HEK293 (cell line): ENCODE measurements around the gene IGSF11.

ENCODE experiments used
- CTCF ChIA-PET: fragments of 350-600 bp; formaldehyde crosslinking; extraction: SDS; loops from one replicate; lab custom pipeline; 2021; ENCODE audit warnings: antibody characterized with exemption; lab: Yijun Ruan, JAX
- POLR2A ChIA-PET: fragments of 300-600 bp; formaldehyde crosslinking; extraction: SDS; loops from one replicate; lab custom pipeline; 2020; ENCODE audit warnings: antibody characterized with exemption, inconsistent platforms; lab: Yijun Ruan, JAX
- H3K27ac ChIP-seq: fragments of 200-500 bp; sonication (Bioruptor generic); 2 replicates; pipeline ENCODE4 v1.5.1; 2014; ENCODE audit warnings: low read depth, low read length, control low read depth, inconsistent platforms; ENCODE audit errors: extremely low read depth
- H3K36me3 ChIP-seq, 2 experiments: fragments of 200-500 bp in 1 of 2; sonication (Bioruptor generic) in 1 of 2; 1 replicate in 1 of 2; 2 replicates in 1 of 2; pipeline ENCODE4 v1.5.1; 2014 to 2017; ENCODE audit warnings: inconsistent platforms in 2 of 2, low read length in 2 of 2; ENCODE audit not compliant: control insufficient read depth in 2 of 2, insufficient read depth in 1 of 2
- H3K4me1 ChIP-seq: fragments of 200-500 bp; sonication (Bioruptor generic); 2 replicates; pipeline ENCODE4 v1.5.1; 2014; ENCODE audit warnings: mild to moderate bottlenecking, low read length, inconsistent platforms; ENCODE audit not compliant: control insufficient read depth, insufficient read depth
- H3K4me3 ChIP-seq: 2 replicates; pipeline ENCODE4 v1.5.1; 2011; ENCODE audit warnings: low read depth, mild to moderate bottlenecking, control low read depth, low read length, moderate library complexity
- H3K9me3 ChIP-seq: fragments of 200-500 bp; sonication (Bioruptor generic); 2 replicates; pipeline ENCODE4 v1.5.1; 2014; ENCODE audit warnings: low read depth, low read length, inconsistent platforms; ENCODE audit not compliant: control insufficient read depth, insufficient read depth
- MYNN ChIP-seq: fragments of 450-650 bp; formaldehyde crosslinking; IDR thresholded peaks from 2 replicates; pipeline ENCODE4 v1.5.1; 2016; ENCODE audit warnings: missing biosample characterization, missing genetic modification characterization, borderline replicate concordance
- SP3 ChIP-seq: fragments of 450-650 bp; formaldehyde crosslinking; IDR thresholded peaks from 2 replicates; pipeline ENCODE4 v1.5.1; 2016; ENCODE audit warnings: missing biosample characterization, missing genetic modification characterization
- TCF7L2 ChIP-seq: IDR thresholded peaks from 2 replicates; pipeline ENCODE4 v1.6.1; 2011; ENCODE audit warnings: low read depth, mild to moderate bottlenecking, inconsistent platforms, low read length, moderate library complexity, borderline replicate concordance
- ZBTB17 ChIP-seq: fragments of 450-650 bp; formaldehyde crosslinking; IDR thresholded peaks from 2 replicates; pipeline ENCODE4 v1.5.1; 2016; ENCODE audit warnings: missing biosample characterization, missing genetic modification characterization
- ZFP37 ChIP-seq: fragments of 450-650 bp; formaldehyde crosslinking; IDR thresholded peaks from 2 replicates; pipeline ENCODE4 v1.5.1; 2016; ENCODE audit warnings: missing biosample characterization, missing genetic modification characterization
- ZIC2 ChIP-seq: fragments of 450-650 bp; formaldehyde crosslinking; IDR thresholded peaks from 2 replicates; pipeline ENCODE4 v1.5.1; 2016; ENCODE audit warnings: missing biosample characterization, missing genetic modification characterization
- ZNF140 ChIP-seq: fragments of 450-650 bp; formaldehyde crosslinking; IDR thresholded peaks from 2 replicates; pipeline ENCODE4 v1.5.1; 2016; ENCODE audit warnings: missing biosample characterization, missing genetic modification characterization
- ZNF19 ChIP-seq: fragments of 450-650 bp; formaldehyde crosslinking; IDR thresholded peaks from 2 replicates; pipeline ENCODE4; 2016; ENCODE audit warnings: missing biosample characterization, missing genetic modification characterization, low read depth
- ZNF274 ChIP-seq, 2 experiments: fragments of 200-500 bp in 1 of 2; fragments of 450-650 bp in 1 of 2; sonication (Bioruptor generic) in 1 of 2; formaldehyde crosslinking in 1 of 2; IDR thresholded peaks; 2 replicates each; pipeline versions ENCODE4 v1.5.1 to v1.6.1; 2014 to 2016; ENCODE audit warnings: borderline replicate concordance in 1 of 2, inconsistent platforms in 1 of 2, low read length in 1 of 2, missing biosample characterization in 1 of 2, missing genetic modification characterization in 1 of 2
- ZNF335 ChIP-seq: fragments of 450-650 bp; formaldehyde crosslinking; conservative IDR thresholded peaks from 2 replicates; pipeline ENCODE4 v1.5.1; 2016; ENCODE audit warnings: missing biosample characterization, missing genetic modification characterization
- ZNF354C ChIP-seq: fragments of 450-650 bp; formaldehyde crosslinking; IDR thresholded peaks from 2 replicates; pipeline ENCODE4 v1.5.1; 2016; ENCODE audit warnings: missing biosample characterization, missing genetic modification characterization, low read depth, borderline replicate concordance
- ZNF558 ChIP-seq: fragments of 450-650 bp; formaldehyde crosslinking; IDR thresholded peaks from 2 replicates; pipeline ENCODE4 v1.5.1; 2016; ENCODE audit warnings: missing biosample characterization, missing genetic modification characterization
- ZNF560 ChIP-seq: fragments of 450-650 bp; formaldehyde crosslinking; IDR thresholded peaks from 2 replicates; pipeline ENCODE4 v1.5.1; 2017; ENCODE audit warnings: missing biosample characterization, missing genetic modification characterization, borderline replicate concordance
- ZNF600 ChIP-seq: fragments of 450-650 bp; formaldehyde crosslinking; IDR thresholded peaks from 2 replicates; pipeline ENCODE4 v1.5.1; 2016; ENCODE audit warnings: missing biosample characterization, missing genetic modification characterization
- ZNF624 ChIP-seq: fragments of 450-650 bp; formaldehyde crosslinking; IDR thresholded peaks from 2 replicates; pipeline ENCODE4 v1.5.1; 2017; ENCODE audit warnings: missing biosample characterization, missing genetic modification characterization
- ZNF626 ChIP-seq: fragments of 450-650 bp; sonication (Bioruptor Pico); formaldehyde crosslinking; IDR thresholded peaks from 2 replicates; pipeline ENCODE4 v1.5.1; 2018; ENCODE audit warnings: missing biosample characterization, missing genetic modification characterization, inconsistent platforms
- ZSCAN23 ChIP-seq: fragments of 450-650 bp; formaldehyde crosslinking; IDR thresholded peaks from 2 replicates; pipeline ENCODE4 v1.5.1; 2016; ENCODE audit warnings: missing biosample characterization, missing genetic modification characterization
- TF ChIP-seq, protein P1 (sequence below): fragments of 450-650 bp; formaldehyde crosslinking; IDR thresholded peaks from 2 replicates; pipeline ENCODE4 v1.5.1; 2016; ENCODE audit warnings: missing biosample characterization, missing genetic modification characterization
- TF ChIP-seq, protein P2 (sequence below): fragments of 450-650 bp; formaldehyde crosslinking; IDR thresholded peaks from 2 replicates; pipeline ENCODE4 v1.5.1; 2017; ENCODE audit warnings: missing biosample characterization, missing genetic modification characterization
- TF ChIP-seq, protein P3 (sequence below): fragments of 450-650 bp; formaldehyde crosslinking; IDR thresholded peaks from 2 replicates; pipeline ENCODE4 v1.5.1; 2016; ENCODE audit warnings: missing biosample characterization, missing genetic modification characterization
- TF ChIP-seq, protein P4 (sequence below): fragments of 450-650 bp; formaldehyde crosslinking; IDR thresholded peaks from 2 replicates; pipeline ENCODE4 v1.5.1; 2016; ENCODE audit warnings: missing biosample characterization, missing genetic modification characterization
- TF ChIP-seq, protein P5 (sequence below): fragments of 450-650 bp; formaldehyde crosslinking; IDR thresholded peaks from 2 replicates; pipeline ENCODE4 v1.5.1; 2017; ENCODE audit warnings: missing biosample characterization, missing genetic modification characterization
- TF ChIP-seq, protein P6 (sequence below): fragments of 450-650 bp; formaldehyde crosslinking; IDR thresholded peaks from 2 replicates; pipeline ENCODE4 v1.5.1; 2016; ENCODE audit warnings: missing biosample characterization, missing genetic modification characterization

Gene IGSF11

DNA sequence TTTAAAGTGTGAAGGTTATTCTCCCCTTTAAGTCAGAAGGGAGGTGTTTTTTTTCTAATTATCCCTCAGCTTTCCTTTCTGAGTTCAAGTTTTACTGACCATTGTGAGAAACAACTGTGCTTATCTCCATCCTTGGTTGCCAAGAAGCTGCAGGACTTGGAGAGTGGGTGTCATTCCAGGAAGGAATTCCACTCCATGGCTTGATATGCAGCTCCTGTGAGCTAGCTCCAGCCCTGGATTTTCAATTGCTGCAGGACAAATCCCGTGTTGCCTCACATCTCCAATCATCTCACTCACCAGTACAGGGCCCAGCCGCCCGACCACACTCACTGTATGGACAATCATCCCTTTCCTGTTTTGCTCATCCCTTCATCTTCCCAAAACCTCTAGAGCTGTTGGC, 122.5 kb downstream of the IGSF11 start (continued):
- TF ChIP-seq ZNF140 (no peak), ZSCAN23 (tag by site-specific recombination) (no peak), ZFP37 (tag by site-specific recombination) (no peak), ZBTB17 (tag by site-specific recombination) (no peak), ZNF624 (tag by site-specific recombination) (no peak)

DNA sequence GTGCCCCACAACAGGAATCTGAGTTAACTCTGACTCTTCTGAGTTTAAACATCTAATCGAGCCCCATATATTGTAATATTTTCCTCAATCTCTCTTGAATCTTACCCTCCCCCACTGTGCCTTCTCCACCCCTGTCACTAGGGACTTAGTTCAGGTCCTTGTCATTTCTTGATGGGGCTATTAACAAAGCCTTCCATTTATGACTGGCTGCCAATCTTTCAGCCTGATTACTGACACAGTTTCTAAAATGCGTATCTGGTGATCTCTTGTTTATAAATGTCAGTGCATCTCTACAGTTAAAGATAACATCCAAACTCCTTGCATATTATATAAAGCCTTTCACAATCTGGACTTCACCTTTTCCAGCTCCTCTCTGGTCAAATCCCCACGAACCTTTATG, 124.3 kb downstream of the IGSF11 start:
- Histone ChIP-seq H3K4me1 (no peaks in the 10 kb centered on the region), H3K27ac (no peak overlapping the region), H3K9me3 (no peaks in the 10 kb centered on the region), H3K36me3 (no peaks in the 10 kb centered on the region), H3K4me3 (no peak overlapping the region)
- CTCF ChIA-PET = no interaction called here
- POLR2A ChIA-PET = no interaction called here
- TF ChIP-seq, protein P1, sequence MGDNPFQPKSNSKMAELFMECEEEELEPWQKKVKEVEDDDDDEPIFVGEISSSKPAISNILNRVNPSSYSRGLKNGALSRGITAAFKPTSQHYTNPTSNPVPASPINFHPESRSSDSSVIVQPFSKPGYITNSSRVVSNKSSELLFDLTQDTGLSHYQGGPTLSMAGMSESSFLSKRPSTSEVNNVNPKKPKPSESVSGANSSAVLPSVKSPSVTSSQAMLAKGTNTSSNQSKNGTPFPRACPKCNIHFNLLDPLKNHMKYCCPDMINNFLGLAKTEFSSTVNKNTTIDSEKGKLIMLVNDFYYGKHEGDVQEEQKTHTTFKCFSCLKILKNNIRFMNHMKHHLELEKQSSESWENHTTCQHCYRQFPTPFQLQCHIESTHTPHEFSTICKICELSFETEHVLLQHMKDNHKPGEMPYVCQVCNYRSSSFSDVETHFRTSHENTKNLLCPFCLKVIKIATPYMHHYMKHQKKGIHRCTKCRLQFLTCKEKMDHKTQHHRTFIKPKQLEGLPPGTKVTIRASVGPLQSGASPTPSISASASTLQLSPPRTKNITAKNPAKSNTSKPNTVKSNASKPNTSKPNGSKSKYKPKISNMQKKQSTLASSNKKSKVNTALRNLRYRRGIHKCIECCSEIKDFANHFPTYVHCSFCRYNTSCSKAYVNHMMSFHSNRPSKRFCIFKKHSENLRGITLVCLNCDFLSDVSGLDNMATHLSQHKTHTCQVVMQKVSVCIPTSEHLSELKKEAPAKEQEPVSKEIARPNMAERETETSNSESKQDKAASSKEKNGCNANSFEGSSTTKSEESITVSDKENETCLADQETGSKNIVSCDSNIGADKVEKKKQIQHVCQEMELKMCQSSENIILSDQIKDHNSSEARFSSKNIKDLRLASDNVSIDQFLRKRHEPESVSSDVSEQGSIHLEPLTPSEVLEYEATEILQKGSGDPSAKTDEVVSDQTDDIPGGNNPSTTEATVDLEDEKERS = no peak
- no peak for TF ChIP-seq ZNF626 (tag by site-specific recombination)
- TF ChIP-seq ZNF558 (tag by site-specific recombination) = no peak
- no peak for TF ChIP-seq TCF7L2
- TF ChIP-seq ZNF19 (tag by site-specific recombination) = no peak
- TF ChIP-seq, protein P2, sequence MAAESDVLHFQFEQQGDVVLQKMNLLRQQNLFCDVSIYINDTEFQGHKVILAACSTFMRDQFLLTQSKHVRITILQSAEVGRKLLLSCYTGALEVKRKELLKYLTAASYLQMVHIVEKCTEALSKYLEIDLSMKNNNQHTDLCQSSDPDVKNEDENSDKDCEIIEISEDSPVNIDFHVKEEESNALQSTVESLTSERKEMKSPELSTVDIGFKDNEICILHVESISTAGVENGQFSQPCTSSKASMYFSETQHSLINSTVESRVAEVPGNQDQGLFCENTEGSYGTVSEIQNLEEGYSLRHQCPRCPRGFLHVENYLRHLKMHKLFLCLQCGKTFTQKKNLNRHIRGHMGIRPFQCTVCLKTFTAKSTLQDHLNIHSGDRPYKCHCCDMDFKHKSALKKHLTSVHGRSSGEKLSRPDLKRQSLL (tag by site-specific recombination) = no peak
- TF ChIP-seq, protein P3, sequence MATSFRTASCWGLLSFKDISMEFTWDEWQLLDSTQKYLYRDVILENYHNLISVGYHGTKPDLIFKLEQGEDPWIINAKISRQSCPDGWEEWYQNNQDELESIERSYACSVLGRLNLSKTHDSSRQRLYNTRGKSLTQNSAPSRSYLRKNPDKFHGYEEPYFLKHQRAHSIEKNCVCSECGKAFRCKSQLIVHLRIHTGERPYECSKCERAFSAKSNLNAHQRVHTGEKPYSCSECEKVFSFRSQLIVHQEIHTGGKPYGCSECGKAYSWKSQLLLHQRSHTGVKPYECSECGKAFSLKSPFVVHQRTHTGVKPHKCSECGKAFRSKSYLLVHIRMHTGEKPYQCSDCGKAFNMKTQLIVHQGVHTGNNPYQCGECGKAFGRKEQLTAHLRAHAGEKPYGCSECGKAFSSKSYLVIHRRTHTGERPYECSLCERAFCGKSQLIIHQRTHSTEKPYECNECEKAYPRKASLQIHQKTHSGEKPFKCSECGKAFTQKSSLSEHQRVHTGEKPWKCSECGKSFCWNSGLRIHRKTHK (tag by site-specific recombination) = no peak
- no peak for TF ChIP-seq ZIC2
- TF ChIP-seq, protein P4, sequence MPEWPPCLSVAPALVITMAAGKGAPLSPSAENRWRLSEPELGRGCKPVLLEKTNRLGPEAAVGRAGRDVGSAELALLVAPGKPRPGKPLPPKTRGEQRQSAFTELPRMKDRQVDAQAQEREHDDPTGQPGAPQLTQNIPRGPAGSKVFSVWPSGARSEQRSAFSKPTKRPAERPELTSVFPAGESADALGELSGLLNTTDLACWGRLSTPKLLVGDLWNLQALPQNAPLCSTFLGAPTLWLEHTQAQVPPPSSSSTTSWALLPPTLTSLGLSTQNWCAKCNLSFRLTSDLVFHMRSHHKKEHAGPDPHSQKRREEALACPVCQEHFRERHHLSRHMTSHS (tag by site-specific recombination) = no peak
- TF ChIP-seq SP3 (tag by site-specific recombination) = no peak
- TF ChIP-seq ZNF560 (tag by site-specific recombination) = no peak
- TF ChIP-seq, protein P5, sequence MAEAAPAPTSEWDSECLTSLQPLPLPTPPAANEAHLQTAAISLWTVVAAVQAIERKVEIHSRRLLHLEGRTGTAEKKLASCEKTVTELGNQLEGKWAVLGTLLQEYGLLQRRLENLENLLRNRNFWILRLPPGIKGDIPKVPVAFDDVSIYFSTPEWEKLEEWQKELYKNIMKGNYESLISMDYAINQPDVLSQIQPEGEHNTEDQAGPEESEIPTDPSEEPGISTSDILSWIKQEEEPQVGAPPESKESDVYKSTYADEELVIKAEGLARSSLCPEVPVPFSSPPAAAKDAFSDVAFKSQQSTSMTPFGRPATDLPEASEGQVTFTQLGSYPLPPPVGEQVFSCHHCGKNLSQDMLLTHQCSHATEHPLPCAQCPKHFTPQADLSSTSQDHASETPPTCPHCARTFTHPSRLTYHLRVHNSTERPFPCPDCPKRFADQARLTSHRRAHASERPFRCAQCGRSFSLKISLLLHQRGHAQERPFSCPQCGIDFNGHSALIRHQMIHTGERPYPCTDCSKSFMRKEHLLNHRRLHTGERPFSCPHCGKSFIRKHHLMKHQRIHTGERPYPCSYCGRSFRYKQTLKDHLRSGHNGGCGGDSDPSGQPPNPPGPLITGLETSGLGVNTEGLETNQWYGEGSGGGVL = no peak
- TF ChIP-seq, protein P6, sequence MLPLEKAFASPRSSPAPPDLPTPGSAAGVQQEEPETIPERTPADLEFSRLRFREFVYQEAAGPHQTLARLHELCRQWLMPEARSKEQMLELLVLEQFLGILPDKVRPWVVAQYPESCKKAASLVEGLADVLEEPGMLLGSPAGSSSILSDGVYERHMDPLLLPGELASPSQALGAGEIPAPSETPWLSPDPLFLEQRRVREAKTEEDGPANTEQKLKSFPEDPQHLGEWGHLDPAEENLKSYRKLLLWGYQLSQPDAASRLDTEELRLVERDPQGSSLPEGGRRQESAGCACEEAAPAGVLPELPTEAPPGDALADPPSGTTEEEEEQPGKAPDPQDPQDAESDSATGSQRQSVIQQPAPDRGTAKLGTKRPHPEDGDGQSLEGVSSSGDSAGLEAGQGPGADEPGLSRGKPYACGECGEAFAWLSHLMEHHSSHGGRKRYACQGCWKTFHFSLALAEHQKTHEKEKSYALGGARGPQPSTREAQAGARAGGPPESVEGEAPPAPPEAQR (tag by site-specific recombination) = no peak
- TF ChIP-seq ZNF600 (tag by site-specific recombination) = no peak
- no peak for TF ChIP-seq ZNF335
- no peak for TF ChIP-seq ZNF274 (IDR thresholded peaks at IDR 0.05; ENCODE audit: low read length)
- no peak for TF ChIP-seq ZNF274 (tag by site-specific recombination; IDR thresholded peaks at IDR 0.05; ENCODE audit: borderline replicate concordance)
- no peak for TF ChIP-seq MYNN
- TF ChIP-seq ZNF354C (tag by site-specific recombination) = no peak
